Prostate gland (tissue), 2 donors: ENCODE measurements around the gene ASPDH.

Experiments
- POLR2A ChIP-seq: fragments of 450-650 bp; IDR thresholded peaks from one replicate; pipeline ENCODE4 v1.6.1; 2016; ENCODE audit warnings: antibody characterized with exemption, mild to moderate bottlenecking
- POLR2AphosphoS5 ChIP-seq: sonication (generic); formaldehyde crosslinking; IDR thresholded peaks from one replicate; pipeline ENCODE4 v1.6.1; 2017; ENCODE audit warnings: antibody characterized with exemption
- TF ChIP-seq, protein P1 (sequence below), 4 experiments: fragments of 200-600 bp in 2 of 4; fragments of 450-650 bp in 2 of 4; sonication (generic) in 2 of 4; IDR thresholded peaks; 1 replicate in 3 of 4; 2 replicates in 1 of 4; pipeline ENCODE4 v1.5.1; 2016 to 2019; ENCODE audit warnings: antibody characterized with exemption in 4 of 4, mild to moderate bottlenecking in 2 of 4, moderate library complexity in 2 of 4

DNA sequence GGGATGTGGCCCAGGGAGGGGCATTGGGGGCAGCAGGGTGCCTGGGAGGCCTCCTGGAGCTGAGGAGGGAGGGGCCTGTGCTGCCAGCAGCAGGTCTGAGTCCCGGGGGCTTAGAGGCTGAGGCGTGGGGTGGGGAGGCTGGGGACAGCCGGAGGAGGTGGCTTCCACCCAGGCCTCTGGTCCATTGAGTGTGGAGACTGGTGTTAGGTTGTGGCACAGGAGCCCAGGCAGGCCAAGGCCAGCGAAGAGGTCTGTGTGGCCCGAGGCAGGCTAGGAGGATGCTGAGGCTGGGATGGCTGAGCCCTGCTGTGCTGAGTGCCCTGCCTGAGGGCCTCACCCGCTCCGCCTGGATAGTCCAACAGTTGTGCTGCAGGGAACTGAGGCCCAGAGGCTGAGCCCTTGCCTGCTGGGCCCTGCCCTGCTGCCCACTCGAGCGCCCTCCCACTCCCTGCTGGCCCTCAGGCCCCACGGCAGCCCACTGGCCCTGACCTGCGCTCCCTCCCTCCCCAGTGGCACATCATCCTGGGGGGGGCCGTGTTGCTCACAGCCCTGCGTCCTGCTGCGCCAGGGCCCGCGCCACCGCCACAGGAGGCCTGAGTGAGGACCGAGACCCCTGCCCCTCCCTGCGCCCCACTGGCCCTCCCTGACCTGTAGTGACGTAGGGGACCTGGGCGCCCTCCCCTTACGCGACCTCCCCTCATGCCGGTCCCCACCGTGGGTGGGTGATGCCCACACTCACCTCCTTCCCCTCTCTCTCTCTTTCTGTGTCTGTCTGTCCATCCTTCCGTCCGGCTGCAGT, 32.2 kb downstream of the ASPDH start:
- TF ChIP-seq, protein P1, sequence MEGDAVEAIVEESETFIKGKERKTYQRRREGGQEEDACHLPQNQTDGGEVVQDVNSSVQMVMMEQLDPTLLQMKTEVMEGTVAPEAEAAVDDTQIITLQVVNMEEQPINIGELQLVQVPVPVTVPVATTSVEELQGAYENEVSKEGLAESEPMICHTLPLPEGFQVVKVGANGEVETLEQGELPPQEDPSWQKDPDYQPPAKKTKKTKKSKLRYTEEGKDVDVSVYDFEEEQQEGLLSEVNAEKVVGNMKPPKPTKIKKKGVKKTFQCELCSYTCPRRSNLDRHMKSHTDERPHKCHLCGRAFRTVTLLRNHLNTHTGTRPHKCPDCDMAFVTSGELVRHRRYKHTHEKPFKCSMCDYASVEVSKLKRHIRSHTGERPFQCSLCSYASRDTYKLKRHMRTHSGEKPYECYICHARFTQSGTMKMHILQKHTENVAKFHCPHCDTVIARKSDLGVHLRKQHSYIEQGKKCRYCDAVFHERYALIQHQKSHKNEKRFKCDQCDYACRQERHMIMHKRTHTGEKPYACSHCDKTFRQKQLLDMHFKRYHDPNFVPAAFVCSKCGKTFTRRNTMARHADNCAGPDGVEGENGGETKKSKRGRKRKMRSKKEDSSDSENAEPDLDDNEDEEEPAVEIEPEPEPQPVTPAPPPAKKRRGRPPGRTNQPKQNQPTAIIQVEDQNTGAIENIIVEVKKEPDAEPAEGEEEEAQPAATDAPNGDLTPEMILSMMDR (IDR thresholded peaks at IDR 0.05) = no peak
- TF ChIP-seq POLR2AphosphoS5 (no peak), POLR2A (no peak)
